Activated CD4-positive, alpha-beta T cell treated with anti-CD3 and anti-CD28 coated beads, Interleukin-2, amount 10 ng/mL, durations not matched to agents 24 days and 14 days (primary cell): ENCODE data around the gene UBQLNL. TPM values are rescaled to one million over a fixed set of nuclear protein-coding genes. Genes with fewer than 3 reads are reported as not detected.

Source experiments
- DNase-seq: peaks from one replicate; pipeline ENCODE4 v3.0.0; 2022
- H3K27ac Mint-ChIP-seq: one replicate; pipeline ENCODE4 v1.8.0; 2022; ENCODE audit warnings: mild to moderate bottlenecking, mixed read lengths
- H3K27me3 Mint-ChIP-seq: one replicate; pipeline ENCODE4 v1.8.0; 2022; ENCODE audit warnings: mixed read lengths
- H3K36me3 Mint-ChIP-seq: one replicate; pipeline ENCODE4 v1.8.0; 2022; ENCODE audit warnings: low read depth, mild to moderate bottlenecking, mixed read lengths
- H3K4me1 Mint-ChIP-seq: one replicate; pipeline ENCODE4 v1.8.0; 2021; ENCODE audit warnings: mixed read lengths
- H3K4me3 Mint-ChIP-seq: one replicate; pipeline ENCODE4 v1.8.0; 2022; ENCODE audit warnings: mild to moderate bottlenecking, moderate library complexity, mixed read lengths
- H3K9me3 Mint-ChIP-seq: one replicate; pipeline ENCODE4 v1.8.0; 2021; ENCODE audit warnings: mixed read lengths
- intact Hi-C: fragments of 100-400 bp; cut with micrococcal nuclease; formaldehyde crosslinking; loops from one replicate; pipeline ENCODE4 v1.15.1; 2023
- total RNA-seq: library from RNA; stranded (reverse); gene quantifications from 2 replicates; pipeline ENCODE4 v1.2.3, GENCODE V29; 2022

Gene UBQLNL
- not detected in 2 replicates for total RNA-seq

- no peak within 1 kb of the TSS for H3K27ac Mint-ChIP-seq
- peaks cover 6% of the 10 kb centered on the region for H3K27me3 Mint-ChIP-seq
- no peaks in the 10 kb centered on the region for H3K9me3 Mint-ChIP-seq
- no peak within 1 kb of the TSS for H3K4me3 Mint-ChIP-seq
- H3K4me1 Mint-ChIP-seq = no peaks in the 10 kb centered on the region
- DNase-seq = no peak
- H3K36me3 Mint-ChIP-seq = no peaks in the 10 kb centered on the region
- intact Hi-C loops = no loop called here
Observed at GRCh38 chr11:5516599-5516998, at the start of gene UBQLNL. Gene UBQLNL (minus strand): TSS chr11:5516699. CDS start chr11:5516441, 258 bp downstream.

DNA sequence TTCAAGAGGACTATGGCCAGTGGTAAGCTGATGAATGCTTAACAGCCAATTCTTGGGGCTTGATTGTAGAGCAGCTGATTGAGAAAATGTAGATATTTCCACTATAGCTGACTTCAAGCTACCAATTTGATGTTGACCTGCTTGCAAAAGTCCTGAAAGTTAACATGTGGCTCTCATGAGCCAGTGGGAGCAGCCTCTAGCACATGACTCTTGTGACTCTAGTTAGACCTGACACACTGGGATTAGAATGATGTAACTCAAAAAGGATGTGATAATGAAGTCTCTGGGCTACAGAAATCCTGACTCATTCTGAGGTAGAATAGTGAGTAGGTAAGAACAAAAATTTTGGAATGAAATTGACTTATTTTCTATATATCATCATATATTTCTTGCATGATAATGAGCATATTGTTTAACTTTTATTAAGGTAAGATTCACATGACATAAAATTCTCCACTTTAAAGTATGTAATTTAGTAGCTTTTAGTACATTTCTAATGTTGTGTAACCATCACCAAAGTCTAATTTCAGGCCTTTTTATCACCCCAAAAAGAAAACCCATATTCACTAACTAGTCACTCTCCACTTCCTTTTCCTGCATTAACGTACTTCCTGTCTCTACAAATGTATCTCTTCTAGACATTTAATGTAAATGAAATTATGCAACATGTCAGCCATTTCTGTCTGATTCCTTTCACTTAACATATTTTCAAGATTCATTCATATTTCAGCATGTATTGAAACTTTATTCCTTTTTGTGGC, 47.9 kb upstream of the UBQLNL start:
- DNase-seq = no peak
- Mint-ChIP-seq H3K4me3 (no peak overlapping the region), H3K27me3 (peaks cover 2% of the 10 kb centered on the region), H3K36me3 (no peaks in the 10 kb centered on the region), H3K4me1 (peaks cover 3% of the 10 kb centered on the region), H3K9me3 (peaks cover 6% of the 10 kb centered on the region), H3K27ac (no peak overlapping the region)
- intact Hi-C loops = no loop called here

- H3K9me3 Mint-ChIP-seq = no peaks in the 10 kb centered on the region
- no peaks in the 10 kb centered on the region for H3K4me1 Mint-ChIP-seq
- H3K27me3 Mint-ChIP-seq = peaks cover 9% of the 10 kb centered on the region
- no peaks in the 10 kb centered on the region for H3K36me3 Mint-ChIP-seq
- intact Hi-C loops = no loop called here
- no peak overlapping the region for H3K4me3 Mint-ChIP-seq
- no peak overlapping the region for H3K27ac Mint-ChIP-seq
- DNase-seq = no peak
Observed at GRCh38 chr11:5557751-5558150, 41.3 kb upstream of the UBQLNL start.

DNA sequence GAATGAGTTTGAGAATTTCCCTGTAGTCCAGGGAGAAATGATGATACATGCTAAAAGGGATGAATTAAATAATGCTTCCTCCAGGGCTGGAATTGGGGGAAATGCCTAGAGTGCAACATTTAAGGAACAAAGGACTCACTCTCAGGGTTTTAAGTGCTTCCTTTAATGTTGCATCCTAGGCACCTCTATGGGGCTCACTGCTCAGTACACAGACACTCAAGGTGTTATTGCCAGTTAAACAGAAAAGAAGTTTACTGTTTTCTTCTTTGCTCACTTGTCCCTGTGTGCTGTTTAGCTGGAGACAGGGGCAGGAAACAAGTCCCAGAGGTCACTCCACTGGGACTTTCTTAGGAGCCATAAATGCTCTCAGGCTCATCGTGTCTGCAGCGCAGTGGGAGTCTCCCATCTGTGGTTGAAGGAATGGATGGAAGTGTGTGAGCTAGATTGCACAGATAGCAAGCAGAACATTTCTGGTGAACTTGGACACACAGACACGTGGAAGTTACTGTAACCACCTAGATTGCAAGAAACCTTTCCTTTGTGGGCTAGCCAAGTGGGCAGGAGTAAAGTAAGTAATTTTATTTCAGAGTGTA, 40.2 kb upstream of the UBQLNL start:
- H3K27me3 Mint-ChIP-seq = peaks cover 9% of the 10 kb centered on the region
- H3K9me3 Mint-ChIP-seq = no peaks in the 10 kb centered on the region
- H3K36me3 Mint-ChIP-seq = no peaks in the 10 kb centered on the region
- no peaks in the 10 kb centered on the region for H3K4me1 Mint-ChIP-seq
- intact Hi-C loops = no loop called here
- H3K4me3 Mint-ChIP-seq = no peak overlapping the region
- no peak for DNase-seq
- H3K27ac Mint-ChIP-seq = no peak overlapping the region

GRCh38 chr11:5553343-5553742, 36.8 kb upstream of the UBQLNL start:
- no peak overlapping the region for H3K27ac Mint-ChIP-seq
- no peak overlapping the region for H3K4me3 Mint-ChIP-seq
- no peaks in the 10 kb centered on the region for H3K36me3 Mint-ChIP-seq
- no peaks in the 10 kb centered on the region for H3K4me1 Mint-ChIP-seq
- intact Hi-C loops = no loop called here
- H3K27me3 Mint-ChIP-seq = peaks cover 7% of the 10 kb centered on the region
- no peaks in the 10 kb centered on the region for H3K9me3 Mint-ChIP-seq
- no peak for DNase-seq

GRCh38 chr11:5550440-5551095, 34.1 kb upstream of the UBQLNL start:
- DNase-seq = no peak
- Mint-ChIP-seq H3K9me3 (no peaks in the 10 kb centered on the region), H3K36me3 (no peaks in the 10 kb centered on the region), H3K4me1 (no peaks in the 10 kb centered on the region), H3K27ac (no peak overlapping the region), H3K4me3 (no peak overlapping the region), H3K27me3 (no peaks in the 10 kb centered on the region)
- intact Hi-C loops = no loop called here

GRCh38 chr11:5548440-5548839, 31.9 kb upstream of the UBQLNL start, which contains the start of gene OR52H1:
Gene OR52H1 (minus strand): TSS chr11:5548540. CDS start chr11:5545505, 3,035 bp downstream.
- Mint-ChIP-seq H3K4me1 (no peaks in the 10 kb centered on the region), H3K9me3 (no peaks in the 10 kb centered on the region), H3K27me3 (no peaks in the 10 kb centered on the region), H3K36me3 (no peaks in the 10 kb centered on the region), H3K4me3 (no peak within 1 kb of the TSS), H3K27ac (no peak within 1 kb of the TSS)
- intact Hi-C loops = no loop called here
- DNase-seq = no peak

- Mint-ChIP-seq H3K9me3 (no peaks in the 10 kb centered on the region), H3K27me3 (no peaks in the 10 kb centered on the region), H3K36me3 (no peaks in the 10 kb centered on the region), H3K27ac (no peak overlapping the region), H3K4me3 (no peak overlapping the region), H3K4me1 (no peaks in the 10 kb centered on the region)
- no peak for DNase-seq
- intact Hi-C loops = no loop called here
Observed at GRCh38 chr11:5547982-5548381, 31.5 kb upstream of the UBQLNL start.

DNA sequence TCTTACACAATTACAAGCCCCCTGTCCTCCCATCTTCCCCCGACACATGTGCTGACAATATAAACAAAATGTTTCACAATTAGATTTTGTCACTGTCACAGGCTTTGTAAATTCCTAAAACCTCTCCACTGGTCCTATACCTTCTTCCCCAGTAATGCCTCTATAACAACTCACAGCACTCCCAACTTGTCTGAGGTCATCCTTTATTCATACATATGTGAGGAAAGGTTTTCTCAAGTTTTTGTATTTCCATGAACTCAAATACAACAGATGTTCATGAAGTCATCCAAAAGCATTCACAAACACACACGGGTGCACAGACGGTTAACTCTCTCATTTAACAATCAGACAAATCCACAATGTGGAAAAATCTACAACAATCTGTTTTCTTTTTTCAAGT, 30.0 kb upstream of the UBQLNL start:
- intact Hi-C loops = no loop called here
- Mint-ChIP-seq H3K27me3 (peaks cover 3% of the 10 kb centered on the region), H3K9me3 (no peaks in the 10 kb centered on the region), H3K36me3 (no peaks in the 10 kb centered on the region), H3K4me3 (no peak overlapping the region), H3K27ac (no peak overlapping the region), H3K4me1 (no peaks in the 10 kb centered on the region)
- no peak for DNase-seq

GRCh38 chr11:5541427-5541826, 24.9 kb upstream of the UBQLNL start:
- H3K4me1 Mint-ChIP-seq = no peaks in the 10 kb centered on the region
- H3K27ac Mint-ChIP-seq = no peak overlapping the region
- peaks cover 4% of the 10 kb centered on the region for H3K9me3 Mint-ChIP-seq
- peaks cover 7% of the 10 kb centered on the region for H3K27me3 Mint-ChIP-seq
- intact Hi-C loops = no loop called here
- H3K4me3 Mint-ChIP-seq = no peak overlapping the region
- no peaks in the 10 kb centered on the region for H3K36me3 Mint-ChIP-seq
- DNase-seq = no peak

DNA sequence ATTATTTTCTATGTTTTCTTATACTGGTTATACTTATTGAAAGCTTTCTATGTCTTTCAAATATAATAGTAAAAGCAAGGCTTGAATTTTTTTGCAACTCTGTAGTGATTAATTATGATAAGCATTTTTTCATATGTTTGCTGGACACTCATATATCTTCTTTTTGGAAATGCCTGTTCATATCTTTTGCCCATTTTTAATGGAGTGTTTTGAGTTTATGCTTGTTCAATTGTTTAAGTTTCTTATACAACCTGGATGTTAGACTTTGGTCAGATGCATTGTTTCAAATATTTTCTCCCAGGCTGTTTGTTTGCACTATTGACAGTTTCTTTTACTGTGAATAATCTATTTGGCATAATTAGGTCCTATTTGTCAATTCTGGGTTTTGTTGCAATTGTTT, 20.0 kb upstream of the UBQLNL start:
- H3K36me3 Mint-ChIP-seq = no peaks in the 10 kb centered on the region
- H3K4me3 Mint-ChIP-seq = no peak overlapping the region
- H3K9me3 Mint-ChIP-seq = peaks cover 4% of the 10 kb centered on the region
- no peak overlapping the region for H3K27ac Mint-ChIP-seq
- DNase-seq = no peak
- H3K4me1 Mint-ChIP-seq = no peaks in the 10 kb centered on the region
- H3K27me3 Mint-ChIP-seq = peaks cover 5% of the 10 kb centered on the region
- intact Hi-C loops = no loop called here

- Mint-ChIP-seq H3K36me3 (no peaks in the 10 kb centered on the region), H3K27me3 (peaks cover 5% of the 10 kb centered on the region), H3K27ac (no peak overlapping the region), H3K4me1 (no peaks in the 10 kb centered on the region), H3K4me3 (no peak overlapping the region), H3K9me3 (peaks cover 4% of the 10 kb centered on the region)
- DNase-seq = no peak
- intact Hi-C loops = no loop called here
Observed at GRCh38 chr11:5534046-5534445, 17.5 kb upstream of the UBQLNL start.

GRCh38 chr11:5531053-5531831, 14.7 kb upstream of the UBQLNL start:
- no peak overlapping the region for H3K27ac Mint-ChIP-seq
- H3K9me3 Mint-ChIP-seq = no peaks in the 10 kb centered on the region
- no peaks in the 10 kb centered on the region for H3K4me1 Mint-ChIP-seq
- no peak for DNase-seq
- H3K27me3 Mint-ChIP-seq = peaks cover 2% of the 10 kb centered on the region
- H3K4me3 Mint-ChIP-seq = no peak overlapping the region
- H3K36me3 Mint-ChIP-seq = no peaks in the 10 kb centered on the region
- intact Hi-C loops = no loop called here

- no peak overlapping the region for H3K4me3 Mint-ChIP-seq
- no peaks in the 10 kb centered on the region for H3K9me3 Mint-ChIP-seq
- H3K27me3 Mint-ChIP-seq = no peaks in the 10 kb centered on the region
- no peak for DNase-seq
- no peaks in the 10 kb centered on the region for H3K36me3 Mint-ChIP-seq
- intact Hi-C loops = no loop called here
- no peaks in the 10 kb centered on the region for H3K4me1 Mint-ChIP-seq
- no peak overlapping the region for H3K27ac Mint-ChIP-seq
Observed at GRCh38 chr11:5528495-5528894, 12.0 kb upstream of the UBQLNL start.
